GM23248 (cell line): ENCODE results near the gene ZMPSTE24. TPM values are rescaled to one million over a fixed set of nuclear protein-coding genes. Genes with fewer than 3 reads are reported as not detected.

Experiments
- DNase-seq: peaks from one replicate; pipeline ENCODE4 v3.0.0-alpha.2; 2015
- H2AFZ ChIP-seq: fragments of 200-600 bp; sonication (generic); 2 replicates; pipeline ENCODE4 v1.6.1; 2016; ENCODE audit warnings: antibody characterized with exemption
- H3F3A ChIP-seq: fragments of 200-600 bp; sonication (generic); 2 replicates; pipeline ENCODE4 v1.6.1; 2016; ENCODE audit warnings: mild to moderate bottlenecking, antibody characterized with exemption, mixed run types; ENCODE audit not compliant: insufficient read depth
- H3K27ac ChIP-seq: fragments of 200-600 bp; sonication (generic); 2 replicates; pipeline ENCODE4 v1.5.1; 2016; ENCODE audit warnings: mild to moderate bottlenecking
- H3K27me3 ChIP-seq: fragments of 200-600 bp; sonication (generic); replicated peaks from 2 replicates; pipeline ENCODE4 v1.6.1; 2016; ENCODE audit warnings: mild to moderate bottlenecking; ENCODE audit not compliant: insufficient read depth
- H3K36me3 ChIP-seq: fragments of 200-600 bp; sonication (generic); 2 replicates; pipeline ENCODE4 v1.6.1; 2016; ENCODE audit warnings: low read depth, mild to moderate bottlenecking
- H3K4me1 ChIP-seq: fragments of 200-600 bp; sonication (generic); 2 replicates; pipeline ENCODE4 v1.6.1; 2016; ENCODE audit warnings: mild to moderate bottlenecking; ENCODE audit not compliant: insufficient read depth
- H3K4me2 ChIP-seq: fragments of 200-600 bp; sonication (generic); one replicate; pipeline ENCODE4 v1.6.1; 2016; ENCODE audit warnings: mild to moderate bottlenecking; ENCODE audit not compliant: unreplicated experiment
- H3K4me3 ChIP-seq: fragments of 200-600 bp; sonication (generic); 2 replicates; pipeline ENCODE4 v1.5.1; 2016; ENCODE audit warnings: mild to moderate bottlenecking
- H3K79me2 ChIP-seq: fragments of 200-600 bp; sonication (generic); 2 replicates; pipeline ENCODE4 v1.6.1; 2016; ENCODE audit warnings: mild to moderate bottlenecking; ENCODE audit not compliant: insufficient read depth
- H3K9ac ChIP-seq: fragments of 200-600 bp; sonication (generic); 2 replicates; pipeline ENCODE4 v1.6.1; 2016; ENCODE audit warnings: mild to moderate bottlenecking
- H3K9me2 ChIP-seq: fragments of 200-600 bp; sonication (generic); 2 replicates; pipeline ENCODE4 v1.6.1; 2016; ENCODE audit warnings: mixed run types, mild to moderate bottlenecking, moderate library complexity; ENCODE audit not compliant: insufficient read depth
- H3K9me3 ChIP-seq: fragments of 200-600 bp; sonication (generic); one replicate; pipeline ENCODE4 v1.6.1; 2017; ENCODE audit warnings: low read depth
- H4K20me1 ChIP-seq: fragments of 200-600 bp; sonication (generic); 2 replicates; pipeline ENCODE4 v1.6.0; 2016; ENCODE audit not compliant: insufficient read depth
- EZH2 ChIP-seq: fragments of 200-600 bp; sonication (generic); IDR thresholded peaks from 2 replicates; pipeline ENCODE4 v1.6.1; 2018; ENCODE audit warnings: antibody characterized with exemption, mild to moderate bottlenecking; ENCODE audit not compliant: insufficient read depth, poor library complexity, severe bottlenecking
- EZH2phosphoT487 ChIP-seq: fragments of 200-600 bp; sonication (generic); IDR thresholded peaks from 2 replicates; pipeline ENCODE4 v1.6.1; 2018; ENCODE audit warnings: antibody characterized with exemption, moderate library complexity, mild to moderate bottlenecking, low read depth; ENCODE audit not compliant: insufficient read depth
- WGBS, 2 experiments: methylation state at CpG; one replicate each; pipeline ENCODE4 v1.1.6; 2015 to 2017; ENCODE audit warnings: low lambda C conversion rate in 2 of 2, low coverage in 1 of 2; ENCODE audit errors: missing lambda C conversion rate in 2 of 2; 5-methylcytosine and 5-hydroxymethylcytosine counted together
- in situ Hi-C: fragments of 300-500 bp; cut with MboI; formaldehyde crosslinking; loops from 2 replicates; pipeline ENCODE4 v1.15.0; 2020
- polyA plus RNA-seq: library from polyadenylated mRNA; unstranded; fragments of >200 nt; fragmentation: Nextera tagmentation; extraction: Ambion mirVana; gene quantifications from 2 replicates; pipeline ENCODE4 v1.2.1, GENCODE V29; 2016
- total RNA-seq: library from RNA; depleted of rRNA; stranded (reverse); fragments of >200 nt; shearing (Covaris generic); gene quantifications from 2 replicates; pipeline ENCODE4 v1.2.3, GENCODE V29; 2014

ZMPSTE24 gene
- total and polyA plus RNA-seq, 2 experiments from 2014 or later = 63.2 to 79.9 TPM

GRCh38 chr1:40301541-40302299, 43.7 kb downstream of the ZMPSTE24 start:
- no peak for DNase-seq
- no peak overlapping the region for H2AFZ ChIP-seq
- H4K20me1 ChIP-seq = no peaks in the 10 kb centered on the region
- no peaks in the 10 kb centered on the region for H3K4me1 ChIP-seq
- in situ Hi-C loops = no loop called here
- no peak overlapping the region for H3K4me3 ChIP-seq
- H3F3A ChIP-seq = no peaks in the 10 kb centered on the region
- WGBS, 2 experiments = 82 to 84% methylated on average over 12 of the region's 12 CpGs
- no peaks in the 10 kb centered on the region for H3K9me3 ChIP-seq
- H3K27ac ChIP-seq = no peak overlapping the region
- H3K4me2 ChIP-seq = no peak overlapping the region
- no peaks in the 10 kb centered on the region for H3K27me3 ChIP-seq
- no peaks in the 10 kb centered on the region for H3K9me2 ChIP-seq
- TF ChIP-seq EZH2phosphoT487 (no peak), EZH2 (no peak)
- no peaks in the 10 kb centered on the region for H3K79me2 ChIP-seq
- no peaks in the 10 kb centered on the region for H3K36me3 ChIP-seq
- H3K9ac ChIP-seq = no peak overlapping the region

DNA sequence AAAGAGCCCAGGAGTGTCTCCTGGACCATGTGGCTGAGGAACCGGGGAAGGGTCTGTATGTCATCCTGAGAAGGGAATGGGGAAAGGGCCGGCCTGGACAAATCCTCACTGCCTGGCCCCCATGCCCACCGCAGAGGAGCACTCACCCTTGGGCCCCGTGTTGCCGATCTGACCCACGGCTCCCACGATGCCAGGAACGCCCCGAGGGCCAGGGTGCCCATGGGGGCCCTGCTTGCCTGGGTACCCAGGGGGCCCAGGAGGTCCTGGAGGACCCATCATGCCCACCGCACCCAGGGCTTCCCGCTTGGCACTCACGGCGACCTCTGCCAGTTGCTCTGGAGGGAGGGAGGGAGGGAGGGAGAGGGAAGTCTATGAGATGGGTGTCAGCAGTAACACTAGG, 44.4 kb downstream of the ZMPSTE24 start:
- 83 to 87% methylated on average over 13 of the region's 13 CpGs for WGBS, 2 experiments
- TF ChIP-seq EZH2phosphoT487 (no peak), EZH2 (no peak)
- Histone ChIP-seq H3K36me3 (no peaks in the 10 kb centered on the region), H3K4me3 (no peak overlapping the region), H4K20me1 (no peaks in the 10 kb centered on the region), H3K9ac (no peak overlapping the region), H3K27me3 (no peaks in the 10 kb centered on the region), H3K4me2 (no peak overlapping the region), H3F3A (no peaks in the 10 kb centered on the region), H3K4me1 (no peaks in the 10 kb centered on the region), H2AFZ (no peak overlapping the region), H3K27ac (no peak overlapping the region), H3K9me2 (no peaks in the 10 kb centered on the region), H3K79me2 (no peaks in the 10 kb centered on the region), H3K9me3 (no peaks in the 10 kb centered on the region)
- in situ Hi-C loops = no loop called here
- DNase-seq = no peak

- no peaks in the 10 kb centered on the region for H3K36me3 ChIP-seq
- no peaks in the 10 kb centered on the region for H4K20me1 ChIP-seq
- no peak overlapping the region for H3K9ac ChIP-seq
- no peaks in the 10 kb centered on the region for H3K9me3 ChIP-seq
- in situ Hi-C loops = no loop called here
- WGBS, 2 experiments = 79 to 86% methylated on average over 33 to 38 of the region's 38 CpGs
- no peaks in the 10 kb centered on the region for H3F3A ChIP-seq
- no peak overlapping the region for H3K27ac ChIP-seq
- H3K4me1 ChIP-seq = no peaks in the 10 kb centered on the region
- H3K9me2 ChIP-seq = no peaks in the 10 kb centered on the region
- H3K79me2 ChIP-seq = no peaks in the 10 kb centered on the region
- H3K4me3 ChIP-seq = no peak overlapping the region
- H3K4me2 ChIP-seq = no peak overlapping the region
- no peaks in the 10 kb centered on the region for H3K27me3 ChIP-seq
- H2AFZ ChIP-seq = no peak overlapping the region
- no peak for TF ChIP-seq EZH2
- TF ChIP-seq EZH2phosphoT487 = no peak
- no peak for DNase-seq
These were observed 45.2 kb downstream of the ZMPSTE24 start for GRCh38 chr1:40303051-40303771.

DNA sequence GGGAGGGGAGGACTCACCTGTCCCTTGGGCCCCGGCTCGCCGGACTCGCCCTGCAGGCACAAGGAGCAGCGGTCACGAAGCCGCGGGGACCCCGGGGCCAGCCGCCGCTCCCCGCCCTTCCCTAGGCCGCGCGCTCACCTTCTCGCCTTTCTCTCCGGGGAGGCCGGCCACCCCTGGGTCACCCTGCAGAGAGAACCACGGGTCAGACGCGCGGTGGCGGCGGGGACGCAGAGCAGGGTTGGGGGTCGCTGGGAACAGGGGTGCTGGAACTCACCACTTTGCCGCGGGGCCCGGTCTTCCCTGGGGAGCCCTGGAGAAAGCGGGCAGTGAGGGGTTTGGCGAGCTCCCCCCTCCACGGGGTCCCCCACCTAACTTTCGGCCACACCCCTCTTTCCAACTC, 45.8 kb downstream of the ZMPSTE24 start:
- H3K9me3 ChIP-seq = no peaks in the 10 kb centered on the region
- in situ Hi-C loops = no loop called here
- TF ChIP-seq EZH2 = no peak
- no peak for TF ChIP-seq EZH2phosphoT487
- H3K79me2 ChIP-seq = no peaks in the 10 kb centered on the region
- H3K9me2 ChIP-seq = no peaks in the 10 kb centered on the region
- no peaks in the 10 kb centered on the region for H3K36me3 ChIP-seq
- no peaks in the 10 kb centered on the region for H3K4me1 ChIP-seq
- H3K9ac ChIP-seq = no peak overlapping the region
- H4K20me1 ChIP-seq = no peaks in the 10 kb centered on the region
- no peaks in the 10 kb centered on the region for H3K27me3 ChIP-seq
- WGBS, 2 experiments = 58 to 74% methylated on average over 25 to 33 of the region's 33 CpGs
- H3K4me3 ChIP-seq = no peak overlapping the region
- H2AFZ ChIP-seq = no peak overlapping the region
- DNase-seq = no peak
- no peak overlapping the region for H3K4me2 ChIP-seq
- no peak overlapping the region for H3K27ac ChIP-seq
- H3F3A ChIP-seq = no peaks in the 10 kb centered on the region
